ENCODE data around the gene UBXN1. TPM values are rescaled to one million over a fixed set of nuclear protein-coding genes. Genes with fewer than 3 reads are reported as not detected.
"Not testable (repeated sequence)": the region's sequence is repeated elsewhere in the genome, so short reads cannot be mapped to it uniquely, and the experiment has no call there.

Gene UBXN1
- total and polyA plus RNA-seq, 2 experiments from 2014 or later = 109 to 302 TPM

- Histone ChIP-seq H3K4me1 (ENCODE audit: low read depth) (peaks cover 25% of the 10 kb centered on the region), H3K4me3 (peak within 1 kb of the TSS; percentile 41), H3K27me3 (no peaks in the 10 kb centered on the region), H3K36me3 (peaks cover 8% of the 10 kb centered on the region), H3K9me3 (ENCODE audit: low read depth) (no peaks in the 10 kb centered on the region), H3K27ac (peak within 1 kb of the TSS; percentile 99)
- peak in 1 of 2 donors; percentile 90 for DNase-seq (ENCODE audit: low read depth in 1 of 2, low spot score in 1 of 2)
- no peak for TF ChIP-seq CTCF (IDR thresholded peaks at IDR 0.05; ENCODE audit: low read depth, low read length)
These were observed 28.5 kb upstream of the UBXN1 start, which contains the start of the genes BSCL2 and GNG3 for GRCh38 chr11:62707277-62707861. Gene BSCL2, minus strand, starts transcription at chr11:62707424. Its CDS starts 229 bp downstream, at chr11:62707195. Gene GNG3, plus strand, starts transcription at chr11:62707676. Its CDS starts 620 bp downstream, at chr11:62708296.

GRCh38 chr11:62706850-62707247 lies 28.0 kb upstream of the UBXN1 start:
- peaks cover 25% of the 10 kb centered on the region for H3K4me1 ChIP-seq (ENCODE audit: low read depth)
- H3K9me3 ChIP-seq (ENCODE audit: low read depth) = no peaks in the 10 kb centered on the region
- peak overlapping the region; percentile 41 for H3K4me3 ChIP-seq
- H3K36me3 ChIP-seq = peaks cover 5% of the 10 kb centered on the region
- DNase-seq (ENCODE audit: low read depth in 1 of 2, low spot score in 1 of 2) = no peak
- no peak for TF ChIP-seq CTCF (IDR thresholded peaks at IDR 0.05; ENCODE audit: low read depth, low read length)
- H3K27me3 ChIP-seq = no peaks in the 10 kb centered on the region
- peak overlapping the region; percentile 77 for H3K27ac ChIP-seq

DNA sequence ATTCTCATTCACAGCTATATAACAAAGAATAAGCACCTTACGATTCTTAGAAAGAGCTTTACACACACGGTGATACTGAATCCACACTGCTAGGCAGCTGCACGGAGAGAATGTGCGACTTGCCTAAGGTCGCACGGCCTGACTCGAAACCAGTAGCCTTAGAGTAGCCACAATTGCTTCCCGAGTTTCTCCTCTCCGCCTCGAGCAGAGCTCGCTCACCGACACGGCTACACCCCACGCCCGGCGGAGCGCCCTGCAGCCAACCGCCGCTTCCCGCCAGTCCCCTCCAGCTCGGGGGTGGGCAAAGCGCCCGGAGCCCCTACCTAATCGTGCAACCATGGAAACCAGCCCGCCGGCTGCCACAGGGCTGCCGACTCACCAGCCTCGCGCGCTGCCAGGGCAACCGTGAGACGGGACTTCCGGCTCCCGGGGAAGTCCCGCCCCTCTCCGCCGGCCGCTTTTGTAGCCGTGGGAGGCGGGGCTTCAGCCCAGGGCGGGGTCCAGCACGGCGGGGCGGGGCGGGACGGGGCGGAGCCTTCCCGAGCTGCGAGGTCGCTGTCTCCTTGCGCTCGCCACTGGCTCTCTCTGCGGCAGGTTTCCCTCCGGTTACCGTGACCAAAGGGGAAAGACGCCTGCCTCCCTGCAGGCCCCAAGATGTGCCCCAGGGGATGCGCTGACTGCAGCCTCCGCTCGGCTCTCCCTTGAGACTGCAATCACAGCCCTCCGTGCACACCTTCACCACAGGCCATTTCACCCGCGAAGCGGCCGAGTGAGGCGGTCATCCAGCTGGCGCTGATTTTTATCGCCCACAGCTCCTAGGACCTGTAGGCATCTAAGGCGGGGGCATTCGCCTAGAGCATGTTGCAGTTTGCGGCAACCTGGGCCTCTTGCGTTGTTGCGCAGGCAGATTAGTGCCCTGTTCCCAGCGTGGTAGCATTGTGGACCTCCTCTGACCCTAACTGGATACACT lies 27.3 kb upstream of the UBXN1 start:
- DNase-seq (ENCODE audit: low read depth in 1 of 2, low spot score in 1 of 2) = peak; percentile 97 to 98
- peaks cover 7% of the 10 kb centered on the region for H3K36me3 ChIP-seq
- no peaks in the 10 kb centered on the region for H3K9me3 ChIP-seq (ENCODE audit: low read depth)
- H3K27me3 ChIP-seq = no peaks in the 10 kb centered on the region
- peak overlapping the region; percentile 83 for H3K27ac ChIP-seq
- peaks cover 25% of the 10 kb centered on the region for H3K4me1 ChIP-seq (ENCODE audit: low read depth)
- peak overlapping the region; percentile 41 for H3K4me3 ChIP-seq
- TF ChIP-seq CTCF (IDR thresholded peaks at IDR 0.05; ENCODE audit: low read depth, low read length) = no peak

- TF ChIP-seq CTCF (IDR thresholded peaks at IDR 0.05; ENCODE audit: low read depth, low read length) = no peak
- peak overlapping the region; percentile 83 for H3K27ac ChIP-seq
- no peaks in the 10 kb centered on the region for H3K27me3 ChIP-seq
- H3K9me3 ChIP-seq (ENCODE audit: low read depth) = no peaks in the 10 kb centered on the region
- peak overlapping the region; percentile 41 for H3K4me3 ChIP-seq
- DNase-seq (ENCODE audit: low read depth in 1 of 2, low spot score in 1 of 2) = no peak
- H3K36me3 ChIP-seq = peaks cover 11% of the 10 kb centered on the region
- H3K4me1 ChIP-seq (ENCODE audit: low read depth) = peaks cover 25% of the 10 kb centered on the region
These were observed 26.5 kb upstream of the UBXN1 start for GRCh38 chr11:62705413-62705812.

GRCh38 chr11:62703921-62704320 lies 25.0 kb upstream of the UBXN1 start:
- not testable (repeated sequence) for H3K4me3 ChIP-seq; H3K27ac ChIP-seq; H3K27me3 ChIP-seq; H3K9me3 ChIP-seq (ENCODE audit: low read depth); DNase-seq (ENCODE audit: low read depth in 1 of 2, low spot score in 1 of 2)
- peaks cover 23% of the 10 kb centered on the region for H3K4me1 ChIP-seq (ENCODE audit: low read depth)
- H3K36me3 ChIP-seq = peaks cover 13% of the 10 kb centered on the region

Data from cardiac muscle cell (in vitro differentiated cells and primary cell).